GM23248 (cell line): ENCODE data around the gene FATE1.

Source experiments
- EZH2 ChIP-seq: fragments of 200-600 bp; sonication (generic); IDR thresholded peaks from 2 replicates; pipeline ENCODE4 v1.6.1; 2018; ENCODE audit warnings: antibody characterized with exemption, mild to moderate bottlenecking; ENCODE audit not compliant: insufficient read depth, poor library complexity, severe bottlenecking
- EZH2phosphoT487 ChIP-seq: fragments of 200-600 bp; sonication (generic); IDR thresholded peaks from 2 replicates; pipeline ENCODE4 v1.6.1; 2018; ENCODE audit warnings: antibody characterized with exemption, moderate library complexity, mild to moderate bottlenecking, low read depth; ENCODE audit not compliant: insufficient read depth

DNA sequence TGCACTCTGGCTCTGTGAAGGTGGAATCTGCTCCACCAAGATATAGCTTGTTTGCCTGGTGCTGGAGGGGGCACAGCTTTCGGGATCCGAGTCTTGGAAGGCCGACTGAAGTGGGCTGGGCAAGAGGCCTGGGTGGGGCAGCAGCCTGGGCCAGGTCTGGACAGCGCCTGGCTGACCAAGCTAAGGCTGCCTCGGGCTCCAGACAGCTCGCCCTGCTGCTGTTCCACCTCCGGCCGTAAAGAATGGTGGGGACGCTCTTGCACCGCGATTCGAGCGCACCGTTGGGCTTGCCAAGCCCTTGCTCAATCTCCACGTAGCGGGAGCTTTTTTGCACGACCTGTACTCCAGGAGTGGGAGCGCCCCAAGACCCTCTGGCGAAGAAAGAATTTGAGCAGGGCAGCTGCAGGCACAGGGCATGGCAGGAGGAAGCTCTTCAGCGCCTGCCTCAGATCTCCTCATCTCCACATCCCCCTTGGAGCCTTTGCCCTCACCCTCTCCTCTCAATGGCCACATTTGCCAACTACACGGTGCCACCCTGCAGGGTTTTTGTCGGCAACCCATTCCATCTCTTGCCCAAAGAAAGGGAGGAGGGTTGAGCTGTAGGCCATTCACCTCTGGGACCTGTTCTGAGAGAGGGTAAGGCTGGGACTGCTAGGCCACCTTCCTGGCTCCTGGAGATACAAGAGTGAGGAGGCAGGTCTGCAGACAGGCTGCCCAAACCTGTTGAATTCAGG, 37.6 kb downstream of the FATE1 start:
- TF ChIP-seq EZH2 (no peak), EZH2phosphoT487 (no peak)
